GM15510 (cell line): Measurements from ENCODE around the gene SLC25A34.

Experiments used
- POLR2A ChIP-seq: IDR thresholded peaks from 3 replicates; pipeline ENCODE4 v1.6.1; 2011; ENCODE audit warnings: borderline replicate concordance; ENCODE audit not compliant: insufficient read length; ENCODE audit errors: extremely low read depth

The SLC25A34 gene

GRCh38 chr1:15764269-15764764, 28.3 kb downstream of the SLC25A34 start:
- no peak for TF ChIP-seq POLR2A

- TF ChIP-seq POLR2A: no peak
These were observed 28.8 kb downstream of the SLC25A34 start for GRCh38 chr1:15764890-15765289.

GRCh38 chr1:15765495-15766194, 29.6 kb downstream of the SLC25A34 start:
- TF ChIP-seq POLR2A: no peak

- TF ChIP-seq POLR2A: no peak
These were observed 31.9 kb downstream of the SLC25A34 start for GRCh38 chr1:15767941-15768340.

- TF ChIP-seq POLR2A: no peak
These were observed 32.3 kb downstream of the SLC25A34 start for GRCh38 chr1:15768388-15768787.

GRCh38 chr1:15770313-15770962, 34.4 kb downstream of the SLC25A34 start:
- no peak for TF ChIP-seq POLR2A

GRCh38 chr1:15771836-15772515, 35.9 kb downstream of the SLC25A34 start:
- no peak for TF ChIP-seq POLR2A

- no peak for TF ChIP-seq POLR2A
These were observed 39.6 kb downstream of the SLC25A34 start for GRCh38 chr1:15775706-15776105.

GRCh38 chr1:15777909-15778707, 42.0 kb downstream of the SLC25A34 start:
- TF ChIP-seq POLR2A: no peak

GRCh38 chr1:15785683-15786082, 49.6 kb downstream of the SLC25A34 start:
- no peak for TF ChIP-seq POLR2A

- no peak for TF ChIP-seq POLR2A
These were observed 50.5 kb downstream of the SLC25A34 start for GRCh38 chr1:15786581-15786980.

- no peak for TF ChIP-seq POLR2A
These were observed 52.7 kb downstream of the SLC25A34 start for GRCh38 chr1:15788624-15789301.
